GM18502 (cell line): Measurements from ENCODE around the gene CYP2A6.
"Not testable (repeated sequence)": the region's sequence is repeated elsewhere in the genome, so short reads cannot be mapped to it uniquely, and the experiment has no call there.

ENCODE experiments used
- ATAC-seq: cut with Tn5 transposase; IDR thresholded peaks from one replicate; pipeline ENCODE4 v1.9.1; 2021; ENCODE audit warnings: mild to moderate bottlenecking; ENCODE audit not compliant: unreplicated experiment, poor library complexity

CYP2A6 gene

DNA sequence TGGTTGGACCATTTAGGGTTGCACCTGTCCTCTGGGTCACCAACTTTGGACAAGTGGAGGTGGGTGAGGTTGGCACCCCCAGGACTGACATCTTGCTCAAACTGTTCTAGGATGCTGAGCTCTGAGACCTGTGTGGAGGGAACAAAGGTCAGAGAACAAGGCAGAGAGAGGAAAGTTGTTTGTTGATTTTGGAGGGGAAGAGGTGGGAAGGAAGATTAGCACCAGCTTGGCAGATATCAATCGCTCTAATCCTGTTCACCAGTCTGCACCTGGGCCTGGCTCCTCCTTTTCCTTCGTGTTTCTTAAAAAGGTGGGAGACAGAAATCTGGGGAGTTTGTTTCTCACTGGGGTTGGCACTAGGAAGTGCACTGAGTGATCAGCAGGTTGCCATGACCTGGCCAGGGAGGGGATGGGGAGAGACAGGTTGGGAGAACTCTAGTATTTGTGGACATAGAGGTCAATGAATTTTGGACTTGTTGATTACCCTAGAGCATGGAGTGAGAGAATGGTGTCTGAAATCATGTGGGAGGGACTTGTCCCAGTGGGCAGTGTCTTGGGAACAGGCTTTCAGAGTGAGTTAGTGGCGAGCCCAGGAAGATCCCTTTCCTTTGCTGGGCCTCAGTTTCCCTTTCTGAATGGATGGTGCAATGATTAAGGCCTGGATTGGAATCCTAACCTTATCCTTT is 2.4 kb upstream of the CYP2A6 start:
- ATAC-seq, result not testable (repeated sequence)

DNA sequence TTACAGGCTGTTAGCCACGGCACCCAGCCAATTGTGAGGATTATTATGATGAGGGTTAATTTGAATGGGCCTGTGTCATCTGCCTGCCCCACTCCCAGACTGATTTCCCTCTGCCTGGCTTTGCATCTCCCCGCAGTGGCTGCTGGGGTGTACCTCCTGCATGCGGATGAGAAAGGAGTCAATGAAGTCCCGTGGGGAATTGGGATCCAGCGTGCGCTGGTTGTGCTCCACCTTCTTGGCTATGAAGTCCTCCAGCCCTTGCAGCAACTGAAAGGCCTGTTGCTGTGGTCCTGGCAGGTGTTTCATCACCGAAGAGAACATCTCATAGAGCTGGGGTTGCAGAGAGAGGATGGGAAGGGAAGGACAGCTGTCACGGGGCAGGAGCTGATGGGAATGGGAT is 3.5 kb downstream of the CYP2A6 start:
- ATAC-seq, result not testable (repeated sequence)

DNA sequence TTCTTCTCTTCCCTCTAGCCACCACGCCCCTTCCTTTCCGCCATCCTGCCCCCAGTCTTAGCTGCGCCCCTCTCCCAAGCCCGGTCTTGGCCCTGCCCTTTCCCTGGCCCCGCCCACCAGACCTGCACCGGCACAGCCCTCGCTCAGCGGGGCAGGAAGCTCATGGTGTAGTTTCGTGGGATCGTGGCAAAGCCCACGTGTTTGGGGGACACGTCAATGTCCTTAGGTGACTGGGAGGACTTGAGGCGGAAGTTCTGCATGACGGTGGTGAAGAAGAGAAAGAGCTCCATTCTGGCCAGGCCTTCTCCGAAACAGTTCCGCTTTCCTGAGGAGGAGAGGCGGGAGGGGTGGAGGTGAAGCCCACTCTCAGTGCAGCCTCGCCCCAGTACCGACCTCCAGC is 6.6 kb downstream of the CYP2A6 start:
- ATAC-seq, result not testable (repeated sequence)

GRCh38 chr19:40842997-40843652 is 7.1 kb downstream of the CYP2A6 start:
- not testable (repeated sequence) for ATAC-seq

- not testable (repeated sequence) for ATAC-seq
Measured at GRCh38 chr19:40842012-40842411, 8.2 kb downstream of the CYP2A6 start.

- not testable (repeated sequence) for ATAC-seq
Measured at GRCh38 chr19:40838477-40838876, 11.8 kb downstream of the CYP2A6 start.

DNA sequence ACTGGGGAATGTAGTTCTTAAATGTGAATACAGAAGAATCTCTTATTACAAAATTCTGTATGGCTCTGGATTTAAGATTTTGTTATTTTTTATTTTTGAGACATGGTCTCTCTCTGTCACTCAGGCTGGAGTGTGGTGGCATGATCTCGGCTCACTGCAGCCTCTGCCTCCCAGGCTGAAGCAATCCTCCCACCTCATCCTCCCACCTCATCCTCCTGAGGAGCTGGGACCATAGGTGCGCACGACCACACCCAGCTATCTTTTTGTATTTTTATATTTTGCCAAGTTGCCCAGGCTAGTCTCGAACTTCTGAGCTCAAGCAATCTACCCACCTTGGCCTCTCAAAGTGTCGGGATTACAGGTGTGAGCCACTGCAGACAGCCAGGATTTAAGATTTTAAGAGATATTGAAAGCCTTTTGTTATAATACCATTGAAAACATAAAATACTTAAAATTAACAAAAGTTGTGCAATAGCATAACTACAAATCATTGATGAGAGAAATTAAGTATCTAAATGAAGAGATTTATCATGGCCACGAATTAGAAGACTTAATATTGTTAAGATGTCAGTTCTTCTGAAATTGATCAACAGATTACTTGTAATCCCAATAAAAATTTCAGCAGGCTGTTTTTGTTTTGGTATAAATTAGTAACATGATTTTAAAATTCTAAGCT is 13.4 kb downstream of the CYP2A6 start:
- ATAC-seq, result no peak

- ATAC-seq, result not testable (repeated sequence)
Measured at GRCh38 chr19:40833728-40834533, 16.3 kb downstream of the CYP2A6 start.

DNA sequence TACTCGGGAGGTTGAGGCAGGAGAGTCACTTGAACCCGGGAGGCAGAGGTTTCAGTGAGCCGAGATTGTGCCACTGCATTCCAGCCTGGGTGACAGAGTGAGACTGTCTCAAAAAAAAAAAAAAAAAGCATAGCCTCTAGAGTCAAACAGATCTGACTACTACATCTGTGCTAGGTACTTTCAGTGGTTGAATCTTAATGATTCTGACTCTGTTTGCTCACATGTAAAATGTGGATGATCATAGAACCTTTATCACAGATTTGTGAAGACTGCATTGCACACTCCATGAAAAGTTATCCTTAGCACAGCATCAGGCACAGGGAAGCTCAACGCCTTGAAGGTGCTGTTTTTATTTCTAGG is 17.8 kb downstream of the CYP2A6 start:
- not testable (repeated sequence) for ATAC-seq

DNA sequence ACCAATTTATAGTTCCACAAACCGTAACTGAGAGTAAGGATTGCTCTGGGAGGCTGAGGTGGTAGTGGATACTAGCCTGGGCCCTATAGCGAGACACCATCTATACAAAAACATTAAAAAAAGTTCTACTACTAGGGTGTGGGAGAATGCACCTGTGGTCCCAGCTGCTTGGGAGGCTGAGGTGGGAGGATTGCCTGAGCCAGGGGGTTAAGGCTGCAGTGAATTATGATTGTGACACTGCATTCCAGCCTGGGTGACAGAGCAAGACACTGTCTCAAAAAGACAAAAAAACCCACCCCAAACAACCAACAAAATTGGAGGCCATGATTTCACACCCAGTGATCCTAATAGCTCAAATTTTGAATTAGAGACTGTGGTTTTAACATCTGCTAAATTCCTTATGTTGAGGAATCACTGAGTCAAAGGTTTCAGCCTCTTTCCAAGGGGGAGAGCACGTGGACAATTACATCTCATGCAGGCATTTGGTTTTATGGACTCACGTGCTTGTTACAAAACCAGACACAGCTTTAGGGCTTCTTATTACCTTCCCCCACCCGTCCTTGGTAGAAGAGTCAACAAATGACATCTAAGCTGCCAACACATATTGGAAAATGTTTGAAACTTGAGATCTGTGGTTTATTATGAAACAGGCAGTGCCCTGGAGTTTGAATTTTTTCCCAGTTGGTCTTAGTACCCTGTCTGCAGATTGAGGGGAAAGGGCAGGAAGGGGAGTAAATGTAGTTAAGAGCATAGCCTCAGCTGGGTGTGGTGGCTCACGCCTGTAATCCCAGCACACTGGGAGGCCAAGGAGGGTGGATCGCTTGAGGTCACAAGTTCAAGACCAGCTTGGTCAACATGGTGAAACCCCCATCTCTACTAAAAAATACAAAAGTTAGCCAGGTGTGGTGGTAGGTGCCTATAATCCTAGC is 18.5 kb downstream of the CYP2A6 start:
- ATAC-seq, result no peak

GRCh38 chr19:40830741-40831140 is 19.5 kb downstream of the CYP2A6 start:
- ATAC-seq, result not testable (repeated sequence)

- ATAC-seq, result no peak
Measured at GRCh38 chr19:40829205-40829604, 21.0 kb downstream of the CYP2A6 start.

DNA sequence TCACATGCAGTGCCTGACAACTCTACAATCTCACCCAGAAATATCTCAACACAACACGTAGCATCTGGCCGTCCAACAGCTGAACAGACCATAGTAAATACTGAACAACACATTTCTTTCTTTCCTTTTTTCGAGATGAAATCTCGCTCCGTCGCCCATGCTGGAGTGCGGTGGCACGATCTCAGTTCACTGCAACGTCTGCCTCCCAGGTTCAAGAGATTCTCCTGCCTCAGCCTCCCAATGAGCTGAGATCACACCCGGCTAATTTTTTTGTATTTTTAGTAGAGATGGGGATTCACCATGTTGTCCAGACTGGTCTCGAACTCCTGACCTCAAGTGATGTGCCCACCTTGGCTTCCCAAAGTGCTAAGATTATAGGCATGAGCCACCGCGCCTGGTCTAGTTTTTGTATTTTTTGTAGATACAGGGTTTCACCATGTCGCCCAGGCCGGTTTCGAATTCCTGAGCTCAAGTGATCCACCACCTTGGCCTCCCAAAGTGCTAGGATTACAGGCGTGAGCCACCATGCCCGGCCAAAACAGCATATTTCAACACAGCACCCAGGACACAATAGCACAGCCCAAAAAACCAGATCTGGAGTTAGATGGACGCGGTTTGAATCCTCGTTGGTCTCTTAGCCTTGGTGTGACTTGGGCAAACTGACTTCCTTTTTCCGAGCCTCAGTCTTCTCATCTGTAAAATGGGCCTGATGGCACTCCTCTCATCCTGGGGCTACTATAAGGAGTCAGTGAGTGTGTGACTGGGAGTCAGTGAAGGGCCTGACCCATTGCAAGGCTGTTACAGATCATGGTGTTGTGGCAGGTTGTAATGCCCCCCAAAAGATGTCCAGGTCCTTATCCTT is 22.6 kb downstream of the CYP2A6 start:
- ATAC-seq, result no peak

DNA sequence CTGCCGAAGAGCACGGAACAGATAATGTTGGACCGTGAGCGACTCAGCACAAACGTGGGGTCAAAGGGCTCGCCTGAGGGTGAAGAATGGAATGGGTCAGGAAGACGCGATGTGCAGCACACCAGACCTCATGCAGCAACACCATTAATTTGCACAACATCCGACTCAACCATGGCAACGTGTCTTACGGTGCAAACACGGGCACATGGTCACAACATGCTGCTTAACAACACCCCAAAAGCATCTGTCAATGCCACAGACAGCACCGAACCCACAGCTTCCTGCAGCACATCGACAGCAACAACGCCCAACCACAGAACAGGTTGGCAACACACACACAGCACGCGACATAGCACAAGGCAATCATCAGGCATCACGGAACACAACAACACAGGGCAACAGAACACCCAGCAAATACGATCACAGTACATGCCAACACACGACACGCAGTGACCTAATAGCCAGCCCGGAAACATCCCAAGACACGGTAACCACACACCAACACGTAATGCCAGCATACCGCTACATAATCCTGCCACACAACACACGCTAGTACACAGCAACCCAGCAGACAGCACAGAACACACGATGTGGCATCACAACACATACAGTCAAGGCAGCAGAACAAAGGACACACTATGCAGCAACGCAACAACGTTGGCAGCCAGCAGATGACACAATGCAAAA is 23.4 kb downstream of the CYP2A6 start:
- not testable (repeated sequence) for ATAC-seq

GRCh38 chr19:40826312-40826698 is 23.9 kb downstream of the CYP2A6 start:
- ATAC-seq, result not testable (repeated sequence)

- not testable (repeated sequence) for ATAC-seq
Measured at GRCh38 chr19:40825460-40826095, 24.7 kb downstream of the CYP2A6 start.

DNA sequence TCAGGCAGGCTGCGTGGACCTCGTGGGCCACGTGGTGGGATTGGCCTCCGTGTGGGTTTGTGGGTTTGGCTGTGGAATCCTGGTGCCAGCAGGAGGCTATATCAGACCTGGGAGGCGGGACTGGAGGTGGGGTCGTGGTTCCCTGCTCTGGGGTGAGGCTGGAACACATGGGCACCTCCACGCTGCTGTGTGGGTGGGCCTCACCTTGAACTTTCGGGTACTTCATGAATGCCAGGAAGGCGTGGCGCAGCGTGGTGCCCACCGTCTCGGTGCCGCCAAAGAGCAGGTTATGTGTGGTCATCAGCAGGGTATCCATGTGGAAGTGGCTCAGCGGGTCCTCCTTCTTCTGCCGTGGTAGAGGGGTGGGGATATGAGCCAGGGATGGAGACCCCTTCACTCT is 25.3 kb downstream of the CYP2A6 start:
- not testable (repeated sequence) for ATAC-seq
